Heart left ventricle (tissue), 16 donors: ENCODE results near the gene APH1B. TPM values are rescaled to one million over a fixed set of nuclear protein-coding genes. Genes with fewer than 3 reads are reported as not detected.

Source experiments
- ATAC-seq, 4 donors: fragments of 200-7000 bp; cut with Tn5 transposase; one replicate each; pipeline ENCODE4 v1.9.1; 2020 to 2022; ENCODE audit warnings: moderate library complexity in 4 of 4, mild to moderate bottlenecking in 3 of 4, moderate number of reproducible peaks in 1 of 4
- DNase-seq, 5 donors: peaks; one replicate each; pipeline ENCODE4 v3.0.0-alpha.2; 2020
- H3K27ac ChIP-seq, 12 donors: fragments of 200-600 bp; sonication (generic) in 4 of 12; one replicate each; pipeline versions ENCODE4 v1.5.0 to v1.8.0; 2016 to 2022; ENCODE audit warnings: mild to moderate bottlenecking in 2 of 12
- H3K27me3 ChIP-seq, 9 donors: fragments of 200-600 bp; sonication (generic) in 2 of 9; one replicate each; pipeline versions ENCODE4 v1.5.1 to v1.8.0; 2016 to 2022; ENCODE audit warnings: mild to moderate bottlenecking in 3 of 9
- H3K36me3 ChIP-seq, 9 donors: fragments of 200-600 bp; sonication (generic) in 2 of 9; one replicate each; pipeline versions ENCODE4 v1.5.0 to v1.8.0; 2018 to 2022; ENCODE audit warnings: mild to moderate bottlenecking in 2 of 9
- H3K4me1 ChIP-seq, 12 donors: fragments of 200-600 bp; sonication (generic) in 4 of 12; one replicate each; pipeline versions ENCODE4 v1.5.0 to v1.8.0; 2016 to 2022; ENCODE audit warnings: mild to moderate bottlenecking in 3 of 12
- H3K4me3 ChIP-seq, 12 donors: fragments of 200-600 bp; sonication (generic) in 4 of 12; one replicate each; pipeline versions ENCODE4 v1.5.0 to v1.8.0; 2017 to 2022; ENCODE audit warnings: mild to moderate bottlenecking in 9 of 12, moderate library complexity in 4 of 12
- H3K9me3 ChIP-seq, 12 donors: fragments of 200-600 bp; sonication (generic) in 4 of 12; one replicate each; pipeline versions ENCODE4 v1.5.0 to v1.8.0; 2016 to 2022; ENCODE audit warnings: mild to moderate bottlenecking in 1 of 12
- POLR2A ChIP-seq, 2 donors: fragments of 450-650 bp; IDR thresholded peaks; one replicate each; pipeline ENCODE4 v1.6.1; 2017; ENCODE audit warnings: antibody characterized with exemption in 2 of 2, mild to moderate bottlenecking in 2 of 2, moderate library complexity in 2 of 2
- WGBS, 4 donors: extraction: QIAGEN DNeasy Blood & Tissue Kit in 2 of 4; methylation state at CpG; one replicate each; pipeline versions ENCODE4 v1.1.5 to v1.1.7; 2013 to 2018; 5-methylcytosine and 5-hydroxymethylcytosine counted together
- intact Hi-C, 10 donors: fragments of 100-400 bp; cut with DNase I; formaldehyde crosslinking; loops; one replicate each; pipeline versions ENCODE4 v1.11.1 to v1.14.2; 2022
- polyA plus RNA-seq, 2 donors: library from polyadenylated mRNA; stranded (reverse); fragments of 200-250 nt; gene quantifications; one replicate each; pipeline ENCODE4 v1.2.3, GENCODE V29; 2013
- total RNA-seq, 9 donors: library from RNA; depleted of rRNA in 2 of 9; stranded (reverse); fragments of >200 nt in 2 of 9; fragmentation: NEBNext Ultra II Directional in 3 of 9; extraction: Animal tissue kit (Norgen Biotek cat#: 25700) in 3 of 9; gene quantifications; one replicate each; pipeline versions ENCODE4 v1.1.0 to v1.2.4, GENCODE V29; 2016 to 2023
- TF ChIP-seq, protein P1 (sequence below), 12 donors: fragments of 200-600 bp; sonication (generic) in 4 of 12; IDR thresholded peaks; one replicate each; pipeline versions ENCODE4 v1.5.0 to v1.8.0; 2018 to 2022; ENCODE audit warnings: antibody characterized with exemption in 12 of 12, mild to moderate bottlenecking in 5 of 12
- donor health status: ischemic (EF 13 %, LVEDD 7.1; RV severe dilation, severe dysfunction).
- donor health status: healthy with polysubstance abuse.
- donor health status: DM: no; HTN: yes; CAD: no.
- donor health status: DM: no; HTN: no; CAD: no.
- donor health status: ischemic (EF 25% LVEDD 6.9; RV normal size, moderate dysfunction).
- donor health status: ischemic (EF 25% LVEDD 5.7; RV mildly dilated, moderate dysfunction).
- donor health status: healthy.
- donor health status: DM: yes; HTN: yes; CAD: no.
- donor health status: ischemic (EF 35%, LVEDD 5.7; RV mildly dilated, moderate dysfunction).
- donor health status: nonischemic (EF 11% LVEDD 7.7; RV severe dilation, severe dysfunction).
- donor health status: DM: yes; HTN: yes; CAD: no.
- donor health status: PGD.
- donor health status: ischemic (EF 29% LVEDD 5.4; RV normal size, mild dysfunction).
- donor health status: nonischemic (EF 23%, LVEDD 6.1; RV moderate dilation, normal function).

APH1B gene
- total and polyA plus RNA-seq, 11 donors: 1.9 to 17.6 (median 5.7) TPM

DNA sequence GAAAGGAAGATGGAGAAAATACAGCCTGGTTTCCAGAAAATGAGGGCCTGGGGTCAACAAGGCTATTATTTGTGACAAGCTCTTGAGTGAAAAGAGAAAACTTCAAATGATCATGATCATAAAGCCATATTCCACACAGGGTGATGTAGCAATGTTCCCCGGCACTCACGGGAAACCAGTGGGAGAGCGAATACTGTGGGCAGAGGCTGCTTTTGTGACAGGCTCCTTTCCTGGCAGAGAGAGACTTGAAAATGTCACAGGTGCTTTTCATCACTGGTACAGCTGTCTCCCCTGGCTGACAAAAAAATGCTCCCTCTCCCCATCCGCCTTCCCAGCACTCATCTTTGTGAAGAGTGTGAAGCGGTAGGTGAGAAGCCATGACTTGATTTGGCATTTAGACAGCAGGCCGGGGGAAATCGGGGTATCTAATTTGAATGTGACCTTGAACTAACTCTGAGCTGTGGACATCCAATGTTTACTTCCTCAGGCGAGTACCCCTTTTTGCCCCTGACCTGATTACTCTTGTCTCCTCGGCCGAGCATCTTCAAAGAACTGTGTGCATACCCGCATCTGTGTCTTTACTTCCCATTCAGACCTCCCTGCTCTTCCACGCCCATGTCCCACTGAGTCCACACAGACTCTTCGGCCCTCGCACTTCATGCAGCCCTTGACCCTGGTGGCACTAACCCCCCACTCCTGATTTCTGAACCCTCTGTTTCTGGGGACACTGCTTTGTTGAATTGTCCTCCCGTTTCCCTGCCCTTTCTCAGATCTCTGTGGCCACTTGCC lies 81.0 kb downstream of the APH1B start:
- H3K27me3 ChIP-seq: no peaks in the 10 kb centered on the region
- intact Hi-C loops: no loop called here
- H3K36me3 ChIP-seq: no peaks in the 10 kb centered on the region
- H3K4me1 ChIP-seq: peaks cover 0 to 21% (median 11%) of the 10 kb centered on the region in 12 donors
- no peak overlapping the region for H3K27ac ChIP-seq
- TF ChIP-seq, protein P1, sequence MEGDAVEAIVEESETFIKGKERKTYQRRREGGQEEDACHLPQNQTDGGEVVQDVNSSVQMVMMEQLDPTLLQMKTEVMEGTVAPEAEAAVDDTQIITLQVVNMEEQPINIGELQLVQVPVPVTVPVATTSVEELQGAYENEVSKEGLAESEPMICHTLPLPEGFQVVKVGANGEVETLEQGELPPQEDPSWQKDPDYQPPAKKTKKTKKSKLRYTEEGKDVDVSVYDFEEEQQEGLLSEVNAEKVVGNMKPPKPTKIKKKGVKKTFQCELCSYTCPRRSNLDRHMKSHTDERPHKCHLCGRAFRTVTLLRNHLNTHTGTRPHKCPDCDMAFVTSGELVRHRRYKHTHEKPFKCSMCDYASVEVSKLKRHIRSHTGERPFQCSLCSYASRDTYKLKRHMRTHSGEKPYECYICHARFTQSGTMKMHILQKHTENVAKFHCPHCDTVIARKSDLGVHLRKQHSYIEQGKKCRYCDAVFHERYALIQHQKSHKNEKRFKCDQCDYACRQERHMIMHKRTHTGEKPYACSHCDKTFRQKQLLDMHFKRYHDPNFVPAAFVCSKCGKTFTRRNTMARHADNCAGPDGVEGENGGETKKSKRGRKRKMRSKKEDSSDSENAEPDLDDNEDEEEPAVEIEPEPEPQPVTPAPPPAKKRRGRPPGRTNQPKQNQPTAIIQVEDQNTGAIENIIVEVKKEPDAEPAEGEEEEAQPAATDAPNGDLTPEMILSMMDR (IDR thresholded peaks at IDR 0.05): no peak
- no peak for TF ChIP-seq POLR2A (IDR thresholded peaks at IDR 0.05)
- WGBS, 4 donors: 82 to 91% (median 87%) methylated on average over 15 of the region's 15 CpGs
- no peak overlapping the region for H3K4me3 ChIP-seq
- peaks cover 0 to 3% (median 0%) of the 10 kb centered on the region in 12 donors for H3K9me3 ChIP-seq
- ATAC-seq (no peak), DNase-seq (no peak)

Other genes starting within 250 kb of the APH1B start
- over 10,000 TPM in 7 of 9 donors, 1,000 to 10,000 TPM in 2; 9,722 to 18,689 (median 13,330) TPM for gene TPM1, start 234.9 kb upstream of the APH1B start, total RNA-seq
- gene TPM1, start 234.9 kb upstream of the APH1B start, polyA plus RNA-seq: over 10,000 TPM; 13,651 to 16,217 TPM
- gene LACTB, start 155.7 kb upstream of the APH1B start, total RNA-seq: 10 to 100 TPM; 17.9 to 31.0 (median 22.7) TPM
- gene LACTB, start 155.7 kb upstream of the APH1B start, polyA plus RNA-seq: 10 to 100 TPM; 21.6 to 25.9 TPM
- 100 to 1,000 TPM in 7 of 9 donors, 10 to 100 TPM in 2; 61.3 to 221 (median 137) TPM for gene RPS27L, start 120.1 kb upstream of the APH1B start, total RNA-seq
- gene RPS27L, start 120.1 kb upstream of the APH1B start, polyA plus RNA-seq: 100 to 1,000 TPM in 1 of 2 donors, 10 to 100 TPM in 1; 53.4 to 141 TPM
- gene RAB8B, start 88.0 kb upstream of the APH1B start, total RNA-seq: 10 to 100 TPM in 2 of 9 donors, 1 to 10 TPM in 7; 6.3 to 32.6 (median 8.4) TPM
- gene RAB8B, start 88.0 kb upstream of the APH1B start, polyA plus RNA-seq: 1 to 10 TPM; 2.5 to 6.2 TPM
- gene CA12, start 104.2 kb downstream of the APH1B start, total RNA-seq: 1 to 10 TPM in 2 of 9 donors, under 1 TPM in 4, not detected in 3; 0.12 to 5.2 (median 0.25) TPM
- 1 to 10 TPM in 1 of 2 donors, under 1 TPM in 1; 0.04 to 1.5 TPM for gene CA12, start 104.2 kb downstream of the APH1B start, polyA plus RNA-seq
- 10 to 100 TPM; 14.3 to 30.8 (median 18.4) TPM for gene USP3, start 227.0 kb downstream of the APH1B start, total RNA-seq
- 10 to 100 TPM in 1 of 2 donors, 1 to 10 TPM in 1; 7.1 to 10.5 TPM for gene USP3, start 227.0 kb downstream of the APH1B start, polyA plus RNA-seq